ENCODE measurements around the gene HPCAL1.
A peak's percentile ranks its signal among the peaks of the same experiment; 100 is the strongest.

The HPCAL1 gene

GRCh38 chr2:10322481-10322880 lies 19.8 kb downstream of the HPCAL1 start:
- DNase-seq (ENCODE audit: low read depth in 1 of 2, low spot score in 1 of 2): no peak

GRCh38 chr2:10322973-10323372 lies 20.3 kb downstream of the HPCAL1 start:
- DNase-seq (ENCODE audit: low read depth in 1 of 2, low spot score in 1 of 2): no peak

- DNase-seq (ENCODE audit: low read depth in 1 of 2, low spot score in 1 of 2): no peak
Measured at GRCh38 chr2:10323535-10323934, 20.8 kb downstream of the HPCAL1 start.

- no peak for DNase-seq (ENCODE audit: low read depth in 1 of 2, low spot score in 1 of 2)
Measured at GRCh38 chr2:10324095-10324832, 21.6 kb downstream of the HPCAL1 start.

GRCh38 chr2:10325278-10326145 lies 22.8 kb downstream of the HPCAL1 start:
- no peak for DNase-seq (ENCODE audit: low read depth in 1 of 2, low spot score in 1 of 2)

DNA sequence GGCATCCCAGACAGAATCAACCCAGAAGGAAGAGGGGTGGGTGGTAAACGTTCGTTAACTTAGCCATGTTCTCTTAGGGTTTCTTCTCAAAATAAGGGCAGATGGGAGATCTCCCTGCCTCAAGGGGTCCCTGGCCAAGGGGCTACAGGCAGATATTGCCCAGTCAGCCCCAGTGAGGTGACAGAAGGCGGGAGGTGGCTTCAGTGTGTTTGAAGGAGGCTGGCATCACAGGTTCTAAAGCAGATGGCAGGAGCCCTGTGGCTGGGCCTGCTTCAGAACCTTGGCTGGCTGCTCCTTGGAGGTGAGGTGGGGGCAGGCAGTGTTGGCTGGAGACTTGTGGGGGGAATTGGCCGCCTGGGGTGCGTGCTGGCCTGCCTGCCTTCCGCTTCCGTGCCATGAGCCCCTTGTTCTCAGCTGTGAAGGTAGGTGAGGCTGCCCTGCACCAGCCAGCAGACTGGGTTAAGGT lies 23.5 kb downstream of the HPCAL1 start:
- DNase-seq (ENCODE audit: low read depth in 1 of 2, low spot score in 1 of 2): no peak

DNA sequence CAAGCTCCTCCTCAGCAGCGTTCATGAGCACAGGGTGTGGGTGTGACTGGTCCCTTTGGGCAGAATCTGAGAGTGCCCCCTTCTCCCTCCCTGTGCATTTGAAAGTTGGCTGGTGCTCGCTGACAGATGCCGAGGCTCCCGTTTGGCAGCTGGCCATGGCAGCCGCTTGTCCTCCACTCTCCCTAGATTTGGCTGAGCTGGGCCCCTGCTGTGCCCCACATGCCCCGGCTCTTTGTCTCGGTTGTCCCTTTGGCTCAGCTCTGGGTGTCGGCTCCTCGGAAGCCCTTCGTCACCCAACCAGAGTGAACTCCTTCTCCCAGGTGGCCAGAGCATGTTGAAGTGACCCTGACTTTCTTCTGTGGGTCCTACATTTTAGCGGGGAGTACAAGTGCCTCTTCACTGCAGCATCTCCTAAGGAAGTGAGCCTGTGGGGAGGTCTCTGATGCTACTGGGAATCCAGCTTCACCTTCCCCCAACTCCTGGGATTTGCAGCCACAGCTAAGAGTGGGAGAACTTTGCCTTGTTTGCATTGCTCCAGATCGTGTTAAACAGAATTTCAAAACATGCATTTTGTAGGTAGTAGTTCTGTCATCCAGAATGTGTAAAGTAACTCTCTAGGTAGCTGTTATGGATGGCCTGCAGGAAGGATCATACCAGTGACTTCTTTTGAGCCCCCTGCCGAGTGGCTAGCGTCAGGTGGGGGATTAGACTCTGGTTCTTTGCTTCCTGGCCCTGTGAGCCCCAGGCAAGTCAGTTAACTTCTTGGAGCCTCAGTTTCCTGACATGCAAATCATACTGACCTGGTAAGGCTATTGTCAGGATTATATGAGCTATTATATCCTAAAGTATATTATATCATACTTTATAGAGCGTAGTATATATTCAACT lies 24.2 kb downstream of the HPCAL1 start:
- DNase-seq (ENCODE audit: low read depth in 1 of 2, low spot score in 1 of 2): no peak

DNA sequence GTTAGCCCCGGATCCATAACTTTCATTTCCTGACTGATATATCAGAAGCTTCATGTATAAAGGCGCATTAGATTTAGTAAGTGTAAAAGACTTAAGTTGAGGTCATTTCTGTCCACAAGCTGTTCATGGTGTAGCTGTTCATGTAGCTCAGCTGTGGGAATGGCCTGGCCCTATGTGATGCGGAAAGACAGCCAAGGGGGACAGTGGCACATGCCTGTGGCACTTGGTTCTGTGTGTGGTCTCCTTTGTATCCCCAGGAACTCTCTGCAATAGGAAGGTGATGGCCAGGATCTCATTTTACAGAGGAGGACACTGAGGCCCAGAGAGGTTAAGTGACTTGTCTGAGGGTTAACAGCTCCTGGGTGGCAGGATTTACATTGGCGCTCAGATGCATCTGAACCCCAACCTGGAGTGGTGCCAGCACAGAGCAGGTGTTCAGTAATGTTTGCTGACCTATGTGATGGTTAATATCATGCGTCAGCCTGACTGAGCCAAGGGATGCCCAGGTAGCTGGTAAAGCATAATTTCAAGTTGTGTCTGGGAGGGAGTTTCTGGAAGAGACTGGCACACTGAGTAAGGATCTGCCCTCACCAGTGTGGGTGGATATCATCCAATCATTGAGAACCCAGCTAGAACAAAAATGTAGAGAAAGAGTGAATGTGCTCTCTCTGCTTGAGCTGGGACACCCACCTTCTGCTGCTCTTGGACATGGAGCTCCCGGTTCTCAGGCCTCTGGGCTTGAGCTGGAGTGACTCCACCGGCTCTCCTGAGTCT lies 25.4 kb downstream of the HPCAL1 start:
- DNase-seq (ENCODE audit: low read depth in 1 of 2, low spot score in 1 of 2): no peak

- no peak for DNase-seq (ENCODE audit: low read depth in 1 of 2, low spot score in 1 of 2)
Measured at GRCh38 chr2:10328670-10329579, 26.2 kb downstream of the HPCAL1 start.

- DNase-seq (ENCODE audit: low read depth in 1 of 2, low spot score in 1 of 2): no peak
Measured at GRCh38 chr2:10329580-10329879, 26.8 kb downstream of the HPCAL1 start.

GRCh38 chr2:10329880-10330699 lies 27.4 kb downstream of the HPCAL1 start:
- no peak for DNase-seq (ENCODE audit: low read depth in 1 of 2, low spot score in 1 of 2)

- no peak for DNase-seq (ENCODE audit: low read depth in 1 of 2, low spot score in 1 of 2)
Measured at GRCh38 chr2:10330700-10331026, 28.0 kb downstream of the HPCAL1 start.

DNA sequence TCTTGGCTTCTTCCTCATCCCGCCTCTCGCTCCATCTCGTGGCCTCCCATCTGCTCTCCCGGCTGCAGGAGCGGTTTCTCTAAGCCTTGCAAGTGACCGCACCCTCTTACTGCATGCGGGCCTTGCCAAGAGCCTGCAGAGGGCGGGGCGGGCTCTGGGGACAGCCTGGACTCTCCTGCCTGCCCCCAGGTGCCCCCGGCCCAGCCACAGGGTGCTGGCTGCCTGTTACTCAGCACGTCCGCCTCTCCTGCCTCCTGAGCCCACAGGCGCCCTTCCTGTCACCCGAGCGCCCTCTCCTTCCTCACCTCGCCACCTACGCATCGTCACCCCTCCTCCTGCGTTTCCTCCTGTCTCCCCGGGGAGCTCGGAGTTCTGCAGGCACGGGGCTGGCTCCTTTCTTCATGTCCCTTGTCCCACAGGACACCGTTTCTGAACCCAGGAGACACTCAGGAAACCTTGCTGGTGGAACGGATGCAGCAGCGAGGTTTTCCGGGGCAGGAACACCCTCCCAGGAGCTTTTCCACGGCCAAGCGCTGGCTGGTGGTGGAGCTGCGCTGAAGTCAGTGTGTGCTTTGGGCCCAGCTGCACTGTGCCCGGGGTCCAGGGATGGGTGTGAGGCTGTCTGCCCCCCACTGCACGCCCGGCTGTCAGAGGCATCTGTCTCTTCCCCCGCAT lies 28.5 kb downstream of the HPCAL1 start:
- peak; percentile 23 to 59 for DNase-seq (ENCODE audit: low read depth in 1 of 2, low spot score in 1 of 2)

GRCh38 chr2:10331702-10332401 lies 29.1 kb downstream of the HPCAL1 start:
- peak; percentile 31 to 41 for DNase-seq (ENCODE audit: low read depth in 1 of 2, low spot score in 1 of 2)

GRCh38 chr2:10332402-10333246 lies 29.9 kb downstream of the HPCAL1 start:
- peak in 1 of 2 donors; percentile 9 for DNase-seq (ENCODE audit: low read depth in 1 of 2, low spot score in 1 of 2)

- no peak for DNase-seq (ENCODE audit: low read depth in 1 of 2, low spot score in 1 of 2)
Measured at GRCh38 chr2:10333247-10333613, 30.5 kb downstream of the HPCAL1 start.

- DNase-seq (ENCODE audit: low read depth in 1 of 2, low spot score in 1 of 2): no peak
Measured at GRCh38 chr2:10333966-10334365, 31.3 kb downstream of the HPCAL1 start.
